GM23248 (cell line): ENCODE results near the gene RFTN1.

ENCODE experiments used
- EZH2 ChIP-seq: fragments of 200-600 bp; sonication (generic); IDR thresholded peaks from 2 replicates; pipeline ENCODE4 v1.6.1; 2018; ENCODE audit warnings: antibody characterized with exemption, mild to moderate bottlenecking; ENCODE audit not compliant: insufficient read depth, poor library complexity, severe bottlenecking
- EZH2phosphoT487 ChIP-seq: fragments of 200-600 bp; sonication (generic); IDR thresholded peaks from 2 replicates; pipeline ENCODE4 v1.6.1; 2018; ENCODE audit warnings: antibody characterized with exemption, moderate library complexity, mild to moderate bottlenecking, low read depth; ENCODE audit not compliant: insufficient read depth

DNA sequence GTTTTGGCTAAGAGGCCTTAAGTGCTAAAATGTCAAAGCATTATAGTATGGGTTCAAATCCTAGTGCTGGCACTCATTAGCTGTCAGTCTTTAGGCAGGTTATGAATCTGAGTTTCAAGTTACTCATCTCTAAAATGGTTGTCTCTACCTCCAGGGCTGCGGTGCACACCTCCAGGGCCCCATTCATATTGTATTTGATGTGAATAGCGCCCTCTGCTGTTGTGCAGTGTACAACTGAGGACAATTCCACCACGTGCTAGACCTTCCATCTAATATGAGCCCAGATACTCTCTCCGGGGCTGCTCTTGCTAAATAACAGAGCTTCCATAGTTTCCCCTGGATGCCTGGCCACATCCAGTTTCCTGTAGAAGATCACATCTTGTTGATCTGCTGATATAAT is 194.2 kb downstream of the RFTN1 start:
- TF ChIP-seq EZH2 (no peak), EZH2phosphoT487 (no peak)
